ENCODE measurements around the gene EREG.

- TF ChIP-seq POLR2AphosphoS5 (IDR thresholded peaks at IDR 0.05) (no peak), CTCF (IDR thresholded peaks at IDR 0.05) (no peak), POLR2A (IDR thresholded peaks at IDR 0.05) (no peak), EP300 (IDR thresholded peaks at IDR 0.05; ENCODE audit: low read depth) (no peak)
These were observed 39.1 kb upstream of the EREG start for GRCh38 chr4:74325886-74326285.
